Measurements from ENCODE around the gene NPIPB8. TPM values are rescaled to one million over a fixed set of nuclear protein-coding genes. Genes with fewer than 3 reads are reported as not detected.
"Not testable (repeated sequence)": the region's sequence is repeated elsewhere in the genome, so short reads cannot be mapped to it uniquely, and the experiment has no call there.

NPIPB8 gene
- total and polyA plus RNA-seq, 4 experiments from 2014 or later, result not detected

GRCh38 chr16:28613912-28614311, 24.0 kb upstream of the NPIPB8 start:
- H3K27ac Mint-ChIP-seq; H3K27ac ChIP-seq (ENCODE audit: low read depth, low read length); DNase-seq; H3K36me3 Mint-ChIP-seq; H3K4me1 ChIP-seq (ENCODE audit: insufficient read depth, low read length); intact Hi-C loops (cut with micrococcal nuclease); H3K27me3 ChIP-seq (ENCODE audit: insufficient read depth, low read length); H3K36me3 ChIP-seq (ENCODE audit: insufficient read depth, low read length); H3K9me3 ChIP-seq (ENCODE audit: control insufficient read depth in 1 of 2, low read length in 2 of 2); H3K9me3 Mint-ChIP-seq; H3K27me3 Mint-ChIP-seq; H3K4me3 ChIP-seq (ENCODE audit: low read length in 2 of 2); CTCF ChIA-PET (ENCODE audit: partially characterized antibody); POLR2A ChIA-PET (ENCODE audit: partially characterized antibody); H3K4me3 Mint-ChIP-seq: not testable (repeated sequence)
- peaks cover 3 to 17% (median 8%) of the 10 kb centered on the region in 4 donors for H3K4me1 Mint-ChIP-seq

DNA sequence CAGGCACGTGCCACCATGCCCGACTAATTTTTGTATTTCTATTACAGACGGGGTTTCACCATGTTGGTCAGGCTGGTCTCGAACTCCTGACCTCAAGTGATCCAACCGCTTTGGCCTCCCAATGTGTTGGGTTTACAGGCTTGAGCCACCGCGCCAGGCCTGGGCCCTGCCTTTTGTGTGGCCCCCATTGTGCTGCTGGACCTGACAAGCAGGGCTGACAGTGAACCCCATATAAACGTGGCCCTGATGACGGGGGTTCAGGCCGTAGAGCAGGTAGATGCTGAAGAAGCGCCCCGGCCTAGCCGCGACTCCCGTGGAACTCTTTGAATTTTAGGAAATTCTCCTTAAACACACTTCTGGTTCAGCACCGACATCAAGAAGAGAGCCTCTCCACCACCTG, 23.3 kb upstream of the NPIPB8 start:
- H3K9me3 ChIP-seq (ENCODE audit: control insufficient read depth in 1 of 2, low read length in 2 of 2); H3K27ac ChIP-seq (ENCODE audit: low read depth, low read length); H3K4me1 ChIP-seq (ENCODE audit: insufficient read depth, low read length); H3K4me3 Mint-ChIP-seq; H3K27ac Mint-ChIP-seq; H3K27me3 ChIP-seq (ENCODE audit: insufficient read depth, low read length); H3K36me3 ChIP-seq (ENCODE audit: insufficient read depth, low read length); POLR2A ChIA-PET (ENCODE audit: partially characterized antibody); DNase-seq; H3K4me3 ChIP-seq (ENCODE audit: low read length in 2 of 2); H3K9me3 Mint-ChIP-seq; intact Hi-C loops (cut with micrococcal nuclease); H3K27me3 Mint-ChIP-seq; H3K36me3 Mint-ChIP-seq; CTCF ChIA-PET (ENCODE audit: partially characterized antibody): not testable (repeated sequence)
- H3K4me1 Mint-ChIP-seq, result peaks cover 3 to 17% (median 8%) of the 10 kb centered on the region in 4 donors

DNA sequence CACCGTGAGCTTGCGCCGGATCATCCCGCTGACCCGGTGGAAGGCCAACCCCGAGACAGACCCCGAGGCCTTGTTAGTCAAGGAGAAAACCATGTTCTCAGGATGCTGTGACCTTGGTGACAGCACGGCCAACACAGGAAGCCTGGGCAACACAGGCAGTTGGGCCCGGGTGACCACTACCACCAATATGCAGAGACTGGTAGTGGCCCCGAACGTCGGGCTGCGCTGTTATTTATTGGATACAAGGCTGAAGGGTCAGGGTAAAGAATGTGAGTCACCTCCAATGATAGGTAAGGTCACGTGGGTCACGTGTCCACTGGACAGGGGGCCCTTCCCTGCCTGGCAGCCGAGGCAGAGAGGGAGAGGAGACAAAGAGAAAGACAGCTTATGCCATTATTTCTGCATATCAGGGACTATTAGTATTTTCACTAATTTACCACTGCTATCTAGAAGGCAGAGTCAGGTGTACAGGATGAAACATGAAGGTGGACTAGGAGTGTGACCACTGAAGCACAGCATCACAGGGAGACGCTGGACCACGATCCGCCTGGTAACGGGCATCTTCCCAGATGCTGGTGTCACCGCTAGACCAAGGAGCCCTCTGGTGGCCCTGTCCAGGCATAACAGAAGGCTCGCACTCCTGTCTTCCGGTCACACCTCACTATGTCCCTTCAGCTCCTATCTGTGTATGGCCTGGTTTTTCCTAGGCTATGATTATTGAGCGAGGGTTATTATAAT, 22.2 kb upstream of the NPIPB8 start:
- H3K4me3 ChIP-seq (ENCODE audit: low read length in 2 of 2); H3K36me3 ChIP-seq (ENCODE audit: insufficient read depth, low read length); H3K27me3 ChIP-seq (ENCODE audit: insufficient read depth, low read length); H3K4me3 Mint-ChIP-seq; H3K4me1 ChIP-seq (ENCODE audit: insufficient read depth, low read length); H3K9me3 Mint-ChIP-seq; H3K27me3 Mint-ChIP-seq; intact Hi-C loops (cut with micrococcal nuclease); H3K36me3 Mint-ChIP-seq; POLR2A ChIA-PET (ENCODE audit: partially characterized antibody); H3K9me3 ChIP-seq (ENCODE audit: control insufficient read depth in 1 of 2, low read length in 2 of 2); H3K27ac ChIP-seq (ENCODE audit: low read depth, low read length): not testable (repeated sequence)
- peak overlapping the region in 2 of 7 donors; percentile 18 to 31 for H3K27ac Mint-ChIP-seq
- peaks cover 3 to 11% (median 5%) of the 10 kb centered on the region in 4 donors for H3K4me1 Mint-ChIP-seq
- DNase-seq, result peak in 2 of 5 donors; percentile 15 to 29
- CTCF ChIA-PET (ENCODE audit: partially characterized antibody), result interaction anchor here (0.8 kb wide), 1 partner anchor 60 kb away, joined by 3 read pairs; no protein-coding TSS in a partner anchor

- H3K4me1 Mint-ChIP-seq; H3K4me3 Mint-ChIP-seq; H3K27ac Mint-ChIP-seq; H3K4me1 ChIP-seq (ENCODE audit: insufficient read depth, low read length); H3K27me3 ChIP-seq (ENCODE audit: insufficient read depth, low read length); H3K27ac ChIP-seq (ENCODE audit: low read depth, low read length); H3K9me3 ChIP-seq (ENCODE audit: control insufficient read depth in 1 of 2, low read length in 2 of 2); H3K36me3 Mint-ChIP-seq; DNase-seq; H3K36me3 ChIP-seq (ENCODE audit: insufficient read depth, low read length); intact Hi-C loops (cut with micrococcal nuclease); POLR2A ChIA-PET (ENCODE audit: partially characterized antibody); H3K4me3 ChIP-seq (ENCODE audit: low read length in 2 of 2); H3K27me3 Mint-ChIP-seq; H3K9me3 Mint-ChIP-seq: not testable (repeated sequence)
- CTCF ChIA-PET (ENCODE audit: partially characterized antibody), result interaction anchor here (0.8 kb wide), 1 partner anchor 61 kb away, joined by 3 read pairs; no protein-coding TSS in a partner anchor
These were observed 21.7 kb upstream of the NPIPB8 start for GRCh38 chr16:28616224-28616577.

DNA sequence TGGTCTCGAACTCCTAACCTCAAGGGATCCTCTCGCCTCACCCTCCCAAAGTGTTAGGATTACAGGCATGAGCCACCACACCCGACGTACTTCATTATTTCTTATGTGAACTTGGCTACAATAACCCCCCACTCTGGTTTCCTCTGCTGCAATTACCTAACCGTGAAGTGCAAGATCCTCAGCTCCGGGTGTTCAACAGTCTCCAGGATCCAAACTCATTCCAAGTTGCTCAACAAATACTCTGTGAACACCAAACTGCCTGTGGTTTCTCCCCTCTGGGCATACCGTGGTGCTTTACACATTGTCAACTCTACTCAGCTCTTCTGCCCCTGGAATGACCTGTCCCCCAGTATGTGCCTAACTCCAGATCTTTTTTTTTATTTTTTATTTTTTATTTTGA, 21.2 kb upstream of the NPIPB8 start:
- Mint-ChIP-seq H3K4me3 (no peak overlapping the region), H3K27me3 (no peaks in the 10 kb centered on the region), H3K36me3 (peaks cover 3 to 9% of the 10 kb centered on the region in 2 donors), H3K9me3 (no peaks in the 10 kb centered on the region), H3K4me1 (peaks cover 3 to 7% (median 3%) of the 10 kb centered on the region in 4 donors), H3K27ac (peak overlapping the region in 2 of 7 donors; percentile 55 to 68)
- Histone ChIP-seq H3K4me3 (ENCODE audit: low read length in 2 of 2) (no peak overlapping the region), H3K36me3 (ENCODE audit: insufficient read depth, low read length) (no peaks in the 10 kb centered on the region), H3K27me3 (ENCODE audit: insufficient read depth, low read length) (no peaks in the 10 kb centered on the region), H3K4me1 (ENCODE audit: insufficient read depth, low read length) (peaks cover 2% of the 10 kb centered on the region), H3K27ac (ENCODE audit: low read depth, low read length) (no peak overlapping the region), H3K9me3 (ENCODE audit: control insufficient read depth in 1 of 2, low read length in 2 of 2) (no peaks in the 10 kb centered on the region)
- ChIA-PET CTCF (ENCODE audit: partially characterized antibody) (interaction anchor here (0.8 kb wide), 1 partner anchor 61 kb away, joined by 3 read pairs; no protein-coding TSS in a partner anchor), POLR2A (ENCODE audit: partially characterized antibody) (interaction anchor here (0.6 kb wide), 1 partner anchor 63 kb away, joined by 3 read pairs; the partner anchor contains the start of gene SGF29)
- DNase-seq, result no peak
- intact Hi-C loops (cut with micrococcal nuclease), result no loop called here

DNA sequence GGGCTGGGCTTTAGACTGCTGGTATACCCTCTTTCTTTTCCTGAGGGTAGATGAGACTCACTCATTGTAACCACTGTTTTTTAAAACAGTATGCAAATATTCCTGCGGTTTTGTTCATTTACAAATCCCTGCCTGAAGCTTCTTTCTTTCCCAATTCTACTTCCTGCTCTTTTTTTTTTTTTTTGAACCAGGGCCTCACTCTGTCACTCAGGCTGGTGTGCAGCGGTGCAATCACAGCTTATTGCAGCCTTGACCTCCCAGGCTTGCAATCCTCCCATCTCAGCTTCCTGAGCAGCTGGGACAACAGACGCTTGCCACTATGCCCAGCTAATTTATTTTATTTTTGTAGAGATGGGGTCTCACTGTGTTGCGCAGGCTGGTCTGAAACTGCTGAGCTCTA, 20.0 kb upstream of the NPIPB8 start:
- Mint-ChIP-seq H3K4me3 (no peak overlapping the region), H3K4me1 (peaks cover 9 to 19% (median 13%) of the 10 kb centered on the region in 4 donors), H3K27ac (peak overlapping the region in 1 of 7 donors; percentile 65), H3K36me3 (peaks cover 3 to 9% of the 10 kb centered on the region in 2 donors), H3K27me3 (no peaks in the 10 kb centered on the region), H3K9me3 (no peaks in the 10 kb centered on the region)
- intact Hi-C loops (cut with micrococcal nuclease), result no loop called here
- Histone ChIP-seq H3K4me3 (ENCODE audit: low read length in 2 of 2) (no peak overlapping the region), H3K9me3 (ENCODE audit: control insufficient read depth in 1 of 2, low read length in 2 of 2) (no peaks in the 10 kb centered on the region), H3K27ac (ENCODE audit: low read depth, low read length) (no peak overlapping the region), H3K27me3 (ENCODE audit: insufficient read depth, low read length) (no peaks in the 10 kb centered on the region), H3K4me1 (ENCODE audit: insufficient read depth, low read length) (peaks cover 13% of the 10 kb centered on the region), H3K36me3 (ENCODE audit: insufficient read depth, low read length) (no peaks in the 10 kb centered on the region)
- POLR2A ChIA-PET (ENCODE audit: partially characterized antibody), result no interaction called here
- DNase-seq, result no peak
- CTCF ChIA-PET (ENCODE audit: partially characterized antibody), result interaction anchor here (0.6 kb wide), 1 partner anchor 57 kb away, joined by 3 read pairs; no protein-coding TSS in a partner anchor

DNA sequence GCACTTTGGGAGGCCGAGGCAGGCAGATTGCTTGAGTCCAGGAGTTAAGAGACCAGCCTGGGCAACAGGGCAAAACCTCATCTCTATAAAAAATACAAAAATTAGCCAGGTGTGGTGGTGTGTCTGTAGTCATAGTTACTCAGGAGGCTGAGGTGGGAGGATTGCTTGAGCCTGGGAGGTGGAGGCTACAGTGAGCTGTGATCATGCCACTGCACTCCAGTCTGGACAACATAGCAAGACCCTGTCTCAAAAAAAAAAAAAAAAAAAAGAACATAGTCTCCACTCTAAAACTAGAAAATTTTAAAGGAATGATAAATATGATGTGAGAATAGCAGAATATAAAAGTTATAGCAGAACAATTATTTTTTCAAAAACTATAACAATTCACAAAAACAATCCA, 17.5 kb upstream of the NPIPB8 start:
- H3K4me3 Mint-ChIP-seq; POLR2A ChIA-PET (ENCODE audit: partially characterized antibody); H3K27me3 ChIP-seq (ENCODE audit: insufficient read depth, low read length); intact Hi-C loops (cut with micrococcal nuclease); H3K4me3 ChIP-seq (ENCODE audit: low read length in 2 of 2); H3K27ac ChIP-seq (ENCODE audit: low read depth, low read length); H3K36me3 Mint-ChIP-seq; CTCF ChIA-PET (ENCODE audit: partially characterized antibody); H3K9me3 ChIP-seq (ENCODE audit: control insufficient read depth in 1 of 2, low read length in 2 of 2); H3K36me3 ChIP-seq (ENCODE audit: insufficient read depth, low read length); H3K9me3 Mint-ChIP-seq; DNase-seq; H3K27me3 Mint-ChIP-seq: not testable (repeated sequence)
- Mint-ChIP-seq H3K27ac (peak overlapping the region in 1 of 7 donors; percentile 68), H3K4me1 (peaks cover 11 to 28% (median 20%) of the 10 kb centered on the region in 4 donors)
- peaks cover 13% of the 10 kb centered on the region for H3K4me1 ChIP-seq (ENCODE audit: insufficient read depth, low read length)
